Esophagus (tissue), 2 donors: ENCODE data around the gene SCAPER. TPM values are rescaled to one million over a fixed set of nuclear protein-coding genes. Genes with fewer than 3 reads are reported as not detected.
"Not testable (repeated sequence)": the region's sequence is repeated elsewhere in the genome, so short reads cannot be mapped to it uniquely, and the experiment has no call there.

ENCODE experiments used
- H3K27ac ChIP-seq, 2 donors: one replicate each; pipeline ENCODE4 v1.5.1; 2013; ENCODE audit warnings: low read depth in 2 of 2, mild to moderate bottlenecking in 2 of 2, inconsistent platforms in 1 of 2, low read length in 1 of 2, moderate library complexity in 1 of 2
- H3K27me3 ChIP-seq, 2 donors: one replicate each; pipeline ENCODE4 v1.6.1; 2013; ENCODE audit warnings: low read length in 2 of 2, control low read depth in 1 of 2, mild to moderate bottlenecking in 1 of 2; ENCODE audit not compliant: insufficient read depth in 2 of 2, control insufficient read depth in 1 of 2
- H3K36me3 ChIP-seq, 2 donors: one replicate each; pipeline ENCODE4 v1.6.1; 2013; ENCODE audit warnings: low read length in 1 of 2; ENCODE audit not compliant: control insufficient read depth in 2 of 2, insufficient read depth in 2 of 2
- H3K4me1 ChIP-seq, 2 donors: one replicate each; pipeline ENCODE4 v1.6.1; 2013; ENCODE audit warnings: low read length in 1 of 2; ENCODE audit not compliant: control insufficient read depth in 2 of 2, insufficient read depth in 2 of 2
- H3K4me3 ChIP-seq, 2 donors: one replicate each; pipeline ENCODE4 v1.5.1; 2013; ENCODE audit warnings: low read length in 2 of 2, mild to moderate bottlenecking in 2 of 2, low read depth in 1 of 2, moderate library complexity in 1 of 2
- H3K9me3 ChIP-seq, 2 donors: one replicate each; pipeline ENCODE4 v1.6.1; 2013; ENCODE audit warnings: mild to moderate bottlenecking in 2 of 2, low read depth in 1 of 2, low read length in 1 of 2, moderate library complexity in 1 of 2; ENCODE audit not compliant: control insufficient read depth in 2 of 2, insufficient read depth in 1 of 2
- WGBS, 2 donors: extraction: QIAGEN DNeasy Blood & Tissue Kit; methylation state at CpG; one replicate each; pipeline ENCODE4 v1.1.7; 2013; 5-methylcytosine and 5-hydroxymethylcytosine counted together
- polyA plus RNA-seq, 2 donors: library from polyadenylated mRNA; stranded (reverse); fragments of 200-250 nt; gene quantifications; one replicate each; pipeline ENCODE4 v1.2.3, GENCODE V29; 2013
- donor health status: healthy with polysubstance abuse.
- donor health status: Bipolar disorder and iron deficiency.

The SCAPER gene
- polyA plus RNA-seq, 2 donors = 4.3 to 6.1 TPM

- not testable (repeated sequence) for H3K9me3 ChIP-seq, H3K4me3 ChIP-seq, H3K4me1 ChIP-seq, H3K36me3 ChIP-seq, H3K27me3 ChIP-seq, H3K27ac ChIP-seq
- WGBS, 2 donors = 92 to 93% methylated on average over 2 of the region's 2 CpGs
Observed at GRCh38 chr15:76430711-76431110, 474.4 kb downstream of the SCAPER start.

GRCh38 chr15:76429661-76430060 is 475.5 kb downstream of the SCAPER start:
- Histone ChIP-seq H3K27ac (no peak overlapping the region), H3K4me1 (no peaks in the 10 kb centered on the region), H3K9me3 (no peaks in the 10 kb centered on the region), H3K4me3 (no peak overlapping the region), H3K36me3 (peaks cover 2 to 5% of the 10 kb centered on the region in 2 donors), H3K27me3 (no peaks in the 10 kb centered on the region)
- WGBS, 2 donors = 96 to 97% methylated on average over 4 of the region's 4 CpGs

- 93 to 97% methylated on average over 2 of the region's 2 CpGs for WGBS, 2 donors
Observed at GRCh38 chr15:76426941-76427340, 478.2 kb downstream of the SCAPER start.

GRCh38 chr15:76418352-76419140 is 486.6 kb downstream of the SCAPER start:
- Histone ChIP-seq H3K4me1 (peaks cover 0 to 2% of the 10 kb centered on the region in 2 donors), H3K27me3 (no peaks in the 10 kb centered on the region), H3K36me3 (no peaks in the 10 kb centered on the region), H3K9me3 (no peaks in the 10 kb centered on the region), H3K27ac (no peak overlapping the region), H3K4me3 (no peak overlapping the region)
- 67 to 82% methylated on average over 2 of the region's 2 CpGs for WGBS, 2 donors

More at GRCh38 chr15:76426941-76427340, 478.2 kb downstream of the SCAPER start:
- no peaks in the 10 kb centered on the region for H3K27me3 ChIP-seq
- no peak overlapping the region for H3K27ac ChIP-seq
- no peak overlapping the region for H3K4me3 ChIP-seq
- peaks cover 0 to 1% of the 10 kb centered on the region in 2 donors for H3K36me3 ChIP-seq
- H3K4me1 ChIP-seq = no peaks in the 10 kb centered on the region
- no peaks in the 10 kb centered on the region for H3K9me3 ChIP-seq

- H3K4me3 ChIP-seq = no peak overlapping the region
- H3K27me3 ChIP-seq = no peaks in the 10 kb centered on the region
- H3K9me3 ChIP-seq = no peaks in the 10 kb centered on the region
- H3K4me1 ChIP-seq = no peaks in the 10 kb centered on the region
- WGBS, 2 donors = 82 to 97% methylated on average over 1 of the region's 1 CpG
- no peak overlapping the region for H3K27ac ChIP-seq
- peaks cover 3 to 5% of the 10 kb centered on the region in 2 donors for H3K36me3 ChIP-seq
Observed at GRCh38 chr15:76401285-76401684, 503.9 kb downstream of the SCAPER start.

GRCh38 chr15:76398317-76399104 is 506.6 kb downstream of the SCAPER start:
- 80 to 94% methylated on average over 1 of the region's 1 CpG for WGBS, 2 donors
- H3K27me3 ChIP-seq = no peaks in the 10 kb centered on the region
- no peak overlapping the region for H3K27ac ChIP-seq
- H3K4me3 ChIP-seq = no peak overlapping the region
- no peaks in the 10 kb centered on the region for H3K9me3 ChIP-seq
- no peaks in the 10 kb centered on the region for H3K4me1 ChIP-seq
- H3K36me3 ChIP-seq = peaks cover 0 to 3% of the 10 kb centered on the region in 2 donors

GRCh38 chr15:76393614-76394013 is 511.5 kb downstream of the SCAPER start:
- WGBS, 2 donors = 96 to 97% methylated on average over 1 of the region's 1 CpG
- H3K36me3 ChIP-seq = no peaks in the 10 kb centered on the region
- H3K4me3 ChIP-seq = no peak overlapping the region
- H3K4me1 ChIP-seq = no peaks in the 10 kb centered on the region
- H3K27ac ChIP-seq = no peak overlapping the region
- no peaks in the 10 kb centered on the region for H3K9me3 ChIP-seq
- H3K27me3 ChIP-seq = no peaks in the 10 kb centered on the region

GRCh38 chr15:76391847-76392246 is 513.3 kb downstream of the SCAPER start:
- Histone ChIP-seq H3K4me1 (no peaks in the 10 kb centered on the region), H3K36me3 (no peaks in the 10 kb centered on the region), H3K27ac (no peak overlapping the region), H3K27me3 (no peaks in the 10 kb centered on the region), H3K4me3 (no peak overlapping the region), H3K9me3 (no peaks in the 10 kb centered on the region)

- Histone ChIP-seq H3K4me3 (no peak overlapping the region), H3K27me3 (no peaks in the 10 kb centered on the region), H3K27ac (no peak overlapping the region), H3K9me3 (no peaks in the 10 kb centered on the region), H3K4me1 (no peaks in the 10 kb centered on the region), H3K36me3 (no peaks in the 10 kb centered on the region)
- WGBS, 2 donors = 91 to 95% methylated on average over 3 of the region's 3 CpGs
Observed at GRCh38 chr15:76391309-76391708, 513.8 kb downstream of the SCAPER start.
